GM19328 (cell line): ENCODE results near the gene ZNF695.

ENCODE experiments used
- ATAC-seq: cut with Tn5 transposase; IDR thresholded peaks from one replicate; pipeline ENCODE4 v1.9.1; 2021; ENCODE audit warnings: mild to moderate bottlenecking, moderate library complexity; ENCODE audit not compliant: unreplicated experiment

Gene ZNF695

DNA sequence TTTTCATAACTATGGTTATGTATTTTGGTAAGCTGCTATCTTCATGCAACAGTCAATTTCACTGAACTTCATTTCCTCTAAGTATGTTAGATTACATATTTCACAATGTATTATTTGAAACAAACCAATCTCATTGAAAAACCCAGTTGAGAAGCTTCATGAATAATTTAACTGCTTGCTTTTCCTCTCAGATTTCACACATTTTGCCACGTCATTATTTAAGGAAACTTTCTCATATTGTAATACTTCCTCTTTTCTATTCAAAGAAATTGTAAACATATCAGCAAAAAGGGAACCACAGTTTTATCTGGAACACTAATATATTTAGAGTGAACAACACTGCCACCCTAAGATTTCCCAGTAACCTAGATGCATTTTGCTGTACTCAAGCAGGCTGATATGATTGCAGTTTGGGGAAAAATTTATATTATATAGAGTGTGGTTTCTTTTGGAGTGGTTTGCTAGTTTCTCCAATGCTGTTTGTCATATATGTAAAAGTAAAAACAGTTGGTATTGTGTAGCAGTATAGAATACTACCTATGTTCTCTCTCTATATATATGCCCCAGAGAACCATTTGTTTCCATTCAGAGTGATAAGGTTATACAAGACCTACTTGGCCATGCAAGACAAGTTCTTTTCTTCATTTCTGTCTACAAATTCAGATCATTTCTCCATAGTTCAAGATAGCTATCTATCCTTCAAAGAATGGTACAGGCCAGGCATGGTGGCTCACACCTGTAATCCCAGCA lies 47.7 kb downstream of the ZNF695 start:
- ATAC-seq, result no peak

GRCh38 chr1:246954126-246954525 lies 53.7 kb downstream of the ZNF695 start:
- no peak for ATAC-seq

DNA sequence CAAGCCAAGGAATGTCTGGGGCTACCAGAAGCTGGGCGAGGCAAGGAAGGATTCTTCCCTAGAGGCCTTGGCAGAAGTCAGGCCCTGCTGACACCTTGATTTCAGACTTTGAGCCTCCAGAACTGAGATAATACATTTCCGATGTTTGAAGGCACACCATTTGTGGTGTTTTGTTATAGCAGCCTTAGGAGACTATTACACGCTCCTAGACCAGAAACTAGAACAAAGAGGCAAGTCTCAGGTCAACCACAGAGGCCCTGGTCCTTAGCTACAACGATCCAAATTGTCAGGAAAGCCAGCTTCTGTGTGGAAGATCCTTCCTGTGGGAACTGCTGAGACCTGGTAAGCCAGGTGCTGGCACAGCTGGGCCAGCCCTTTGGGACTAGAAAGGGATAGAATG lies 56.4 kb downstream of the ZNF695 start:
- no peak for ATAC-seq

DNA sequence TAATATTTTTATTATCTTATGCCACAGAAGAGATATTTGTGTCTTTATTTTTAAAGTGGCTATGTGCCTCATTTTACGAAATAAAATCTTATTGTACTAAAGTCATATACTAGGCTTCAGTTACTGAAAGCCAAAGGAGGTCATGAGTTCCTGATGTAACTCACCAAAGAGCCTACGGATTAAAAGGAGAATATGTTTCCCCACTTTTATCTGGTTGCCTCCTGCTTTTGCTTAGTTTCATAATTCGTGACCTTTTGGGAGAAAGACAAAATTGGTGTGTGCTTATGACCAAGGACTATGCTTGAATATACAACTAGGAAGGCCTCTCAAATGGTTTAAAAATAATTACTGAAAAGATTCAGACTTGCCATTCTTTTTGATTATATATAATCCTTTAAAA lies 57.9 kb downstream of the ZNF695 start:
- ATAC-seq, result no peak

GRCh38 chr1:246947255-246947654 lies 60.6 kb downstream of the ZNF695 start:
- no peak for ATAC-seq

- ATAC-seq, result no peak
These were observed 61.5 kb downstream of the ZNF695 start for GRCh38 chr1:246946366-246946765.
